A673 (cell line): ENCODE results near the gene UBXN11.

Source experiments
- EZH2 ChIP-seq: fragments of 200-600 bp; sonication (generic); IDR thresholded peaks from 2 replicates; pipeline ENCODE4 v1.6.1; 2017; ENCODE audit warnings: borderline replicate concordance, low read depth, mild to moderate bottlenecking, mixed read lengths, antibody characterized with exemption, low read length; ENCODE audit not compliant: poor library complexity, severe bottlenecking
- TF ChIP-seq, protein P1 (sequence below): fragments of 300-800, 200-600 bp; sonication (generic); conservative IDR thresholded peaks from 2 replicates; pipeline ENCODE4 v1.5.1; 2017; ENCODE audit warnings: low read depth, mild to moderate bottlenecking, antibody characterized with exemption, low read length, moderate library complexity, mixed read lengths

DNA sequence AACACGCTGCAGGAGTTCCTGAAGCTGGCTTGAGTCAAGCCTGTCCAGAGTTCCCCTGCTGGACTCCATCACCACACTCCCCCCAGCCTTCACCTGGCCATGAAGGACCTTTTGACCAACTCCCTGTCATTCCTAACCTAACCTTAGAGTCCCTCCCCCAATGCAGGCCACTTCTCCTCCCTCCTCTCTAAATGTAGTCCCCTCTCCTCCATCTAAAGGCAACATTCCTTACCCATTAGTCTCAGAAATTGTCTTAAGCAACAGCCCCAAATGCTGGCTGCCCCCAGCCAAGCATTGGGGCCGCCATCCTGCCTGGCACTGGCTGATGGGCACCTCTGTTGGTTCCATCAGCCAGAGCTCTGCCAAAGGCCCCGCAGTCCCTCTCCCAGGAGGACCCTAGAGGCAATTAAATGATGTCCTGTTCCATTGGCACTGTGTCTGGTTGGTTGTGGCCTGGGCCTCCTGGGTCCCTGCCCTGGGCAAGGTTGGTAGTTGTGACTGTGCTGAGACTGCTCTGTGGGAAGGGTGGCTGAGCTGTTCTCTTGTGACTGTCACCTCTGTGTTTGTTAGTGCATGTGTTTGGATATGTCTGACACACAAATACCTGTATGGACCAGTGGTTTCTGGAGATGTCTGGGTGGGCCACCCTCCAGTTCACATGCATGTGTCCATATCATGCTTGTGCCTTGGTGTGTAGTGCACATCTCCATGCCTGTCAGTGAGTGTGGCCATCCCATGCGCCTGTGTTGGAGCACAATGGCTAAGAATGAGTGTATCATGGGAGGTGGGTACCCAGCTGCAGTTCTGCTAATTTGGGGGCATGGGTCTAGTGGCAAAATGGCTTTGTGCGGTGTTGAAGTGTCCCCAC lies 25.1 kb downstream of the UBXN11 start:
- TF ChIP-seq, protein P1, sequence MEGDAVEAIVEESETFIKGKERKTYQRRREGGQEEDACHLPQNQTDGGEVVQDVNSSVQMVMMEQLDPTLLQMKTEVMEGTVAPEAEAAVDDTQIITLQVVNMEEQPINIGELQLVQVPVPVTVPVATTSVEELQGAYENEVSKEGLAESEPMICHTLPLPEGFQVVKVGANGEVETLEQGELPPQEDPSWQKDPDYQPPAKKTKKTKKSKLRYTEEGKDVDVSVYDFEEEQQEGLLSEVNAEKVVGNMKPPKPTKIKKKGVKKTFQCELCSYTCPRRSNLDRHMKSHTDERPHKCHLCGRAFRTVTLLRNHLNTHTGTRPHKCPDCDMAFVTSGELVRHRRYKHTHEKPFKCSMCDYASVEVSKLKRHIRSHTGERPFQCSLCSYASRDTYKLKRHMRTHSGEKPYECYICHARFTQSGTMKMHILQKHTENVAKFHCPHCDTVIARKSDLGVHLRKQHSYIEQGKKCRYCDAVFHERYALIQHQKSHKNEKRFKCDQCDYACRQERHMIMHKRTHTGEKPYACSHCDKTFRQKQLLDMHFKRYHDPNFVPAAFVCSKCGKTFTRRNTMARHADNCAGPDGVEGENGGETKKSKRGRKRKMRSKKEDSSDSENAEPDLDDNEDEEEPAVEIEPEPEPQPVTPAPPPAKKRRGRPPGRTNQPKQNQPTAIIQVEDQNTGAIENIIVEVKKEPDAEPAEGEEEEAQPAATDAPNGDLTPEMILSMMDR: no peak
- TF ChIP-seq EZH2: no peak
